Measurements from ENCODE around the gene FAM240B. TPM values are rescaled to one million over a fixed set of nuclear protein-coding genes. Genes with fewer than 3 reads are reported as not detected.
A peak's percentile ranks its signal among the peaks of the same experiment; 100 is the strongest.

The FAM240B gene
- total RNA-seq, 4 donors from 2014 or later: not detected

DNA sequence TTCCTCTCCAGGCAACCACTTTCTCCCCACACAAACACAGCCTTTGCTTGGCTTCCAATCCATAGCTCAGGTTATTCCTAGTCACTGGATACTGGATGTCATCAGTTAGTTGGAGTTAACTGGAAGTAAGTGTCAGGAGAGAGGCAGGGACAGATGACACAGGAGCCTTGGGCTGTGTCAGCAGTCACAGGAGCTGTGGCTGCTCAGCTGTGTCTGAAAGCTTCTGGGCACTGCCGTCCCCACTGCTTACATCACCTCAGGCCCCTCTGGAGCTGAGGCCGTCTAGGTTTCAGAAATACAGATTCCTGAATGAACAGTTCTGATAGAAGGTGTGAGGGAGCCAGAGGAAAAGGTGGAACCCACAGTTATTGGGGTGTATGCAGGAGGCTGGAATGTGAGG, 17.3 kb upstream of the FAM240B start:
- Histone ChIP-seq H3K9me3 (no peaks in the 10 kb centered on the region), H3K27ac (no peak overlapping the region), H3K4me1 (peaks cover 0 to 4% of the 10 kb centered on the region in 2 donors), H3K4me3 (replicated peaks in 1 of 3) (no peak overlapping the region), H3K27me3 (no peaks in the 10 kb centered on the region), H3K36me3 (no peaks in the 10 kb centered on the region)
- intact Hi-C loops (cut with DNase I): no loop called here
- no peak for TF ChIP-seq POLR2A (IDR thresholded peaks at IDR 0.05)
- TF ChIP-seq, protein P1, sequence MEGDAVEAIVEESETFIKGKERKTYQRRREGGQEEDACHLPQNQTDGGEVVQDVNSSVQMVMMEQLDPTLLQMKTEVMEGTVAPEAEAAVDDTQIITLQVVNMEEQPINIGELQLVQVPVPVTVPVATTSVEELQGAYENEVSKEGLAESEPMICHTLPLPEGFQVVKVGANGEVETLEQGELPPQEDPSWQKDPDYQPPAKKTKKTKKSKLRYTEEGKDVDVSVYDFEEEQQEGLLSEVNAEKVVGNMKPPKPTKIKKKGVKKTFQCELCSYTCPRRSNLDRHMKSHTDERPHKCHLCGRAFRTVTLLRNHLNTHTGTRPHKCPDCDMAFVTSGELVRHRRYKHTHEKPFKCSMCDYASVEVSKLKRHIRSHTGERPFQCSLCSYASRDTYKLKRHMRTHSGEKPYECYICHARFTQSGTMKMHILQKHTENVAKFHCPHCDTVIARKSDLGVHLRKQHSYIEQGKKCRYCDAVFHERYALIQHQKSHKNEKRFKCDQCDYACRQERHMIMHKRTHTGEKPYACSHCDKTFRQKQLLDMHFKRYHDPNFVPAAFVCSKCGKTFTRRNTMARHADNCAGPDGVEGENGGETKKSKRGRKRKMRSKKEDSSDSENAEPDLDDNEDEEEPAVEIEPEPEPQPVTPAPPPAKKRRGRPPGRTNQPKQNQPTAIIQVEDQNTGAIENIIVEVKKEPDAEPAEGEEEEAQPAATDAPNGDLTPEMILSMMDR (IDR thresholded peaks at IDR 0.05): no peak
- DNase-seq: peak; percentile 37 to 72
- WGBS, 2 donors: 12 to 45% methylated on average over 2 of the region's 2 CpGs

DNA sequence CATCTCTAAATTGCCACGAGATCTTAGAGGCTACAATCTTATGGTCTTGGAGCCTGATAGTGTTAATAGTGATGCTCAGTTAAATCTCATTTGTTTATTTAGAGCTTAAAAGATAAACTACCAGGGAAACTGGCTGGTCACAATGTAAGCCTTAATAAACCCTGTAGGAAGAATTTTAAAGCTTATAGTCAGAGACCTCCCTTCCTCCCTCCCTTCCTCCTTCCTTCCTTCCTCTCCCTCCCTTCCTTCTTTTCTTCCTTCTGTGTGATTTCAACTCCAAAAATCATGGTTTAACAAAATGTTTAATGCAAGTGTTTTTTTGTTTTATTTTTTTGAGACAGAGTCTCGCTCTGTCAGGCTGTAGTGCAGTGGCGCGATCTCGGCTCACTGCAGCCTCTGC, 14.9 kb upstream of the FAM240B start:
- no peaks in the 10 kb centered on the region for H3K27me3 ChIP-seq
- TF ChIP-seq, protein P1 (IDR thresholded peaks at IDR 0.05): no peak
- TF ChIP-seq POLR2A (IDR thresholded peaks at IDR 0.05): no peak
- 93 to 95% methylated on average over 5 of the region's 5 CpGs for WGBS, 2 donors
- intact Hi-C loops (cut with DNase I): no loop called here
- H3K9me3 ChIP-seq: no peaks in the 10 kb centered on the region
- H3K27ac ChIP-seq: no peak overlapping the region
- no peak for DNase-seq
- H3K4me3 ChIP-seq (replicated peaks in 1 of 3): no peak overlapping the region
- peaks cover 0 to 4% of the 10 kb centered on the region in 2 donors for H3K4me1 ChIP-seq
- no peaks in the 10 kb centered on the region for H3K36me3 ChIP-seq

- TF ChIP-seq, protein P1 (IDR thresholded peaks at IDR 0.05): no peak
- no peak for TF ChIP-seq POLR2A (IDR thresholded peaks at IDR 0.05)
- H3K9me3 ChIP-seq: no peaks in the 10 kb centered on the region
- H3K4me3 ChIP-seq (replicated peaks in 1 of 3): no peak overlapping the region
- H3K36me3 ChIP-seq: no peaks in the 10 kb centered on the region
- no peak overlapping the region for H3K27ac ChIP-seq
- intact Hi-C loops (cut with DNase I): no loop called here
- 87 to 94% methylated on average over 3 to 5 of the region's 7 CpGs for WGBS, 2 donors
- H3K4me1 ChIP-seq: peaks cover 0 to 4% of the 10 kb centered on the region in 2 donors
- DNase-seq: no peak
- no peaks in the 10 kb centered on the region for H3K27me3 ChIP-seq
These were observed 13.6 kb upstream of the FAM240B start for GRCh38 chr9:38733503-38733902.

DNA sequence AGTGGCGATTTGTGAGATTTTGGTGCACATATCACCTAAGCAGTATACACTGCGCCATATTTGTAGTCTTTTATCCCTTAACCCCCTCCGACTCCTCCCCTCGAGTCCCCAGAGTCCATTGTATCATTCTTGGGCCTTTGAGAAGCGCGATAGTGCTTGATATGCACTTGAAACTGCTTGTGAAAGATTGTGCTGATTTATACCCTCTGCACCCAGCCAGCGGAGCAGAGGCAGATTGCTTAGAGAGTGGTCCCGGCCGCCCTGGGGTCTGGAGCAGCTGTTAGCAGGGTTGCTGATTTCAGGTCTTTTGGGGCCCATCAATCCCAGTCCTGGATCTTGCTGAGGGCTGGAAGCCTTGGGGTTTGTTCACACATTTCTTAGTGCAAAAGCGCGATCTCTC, 13.0 kb upstream of the FAM240B start:
- peak in 1 of 2 donors; percentile 11 for DNase-seq
- intact Hi-C loops (cut with DNase I): no loop called here
- H3K4me1 ChIP-seq: peaks cover 0 to 4% of the 10 kb centered on the region in 2 donors
- no peaks in the 10 kb centered on the region for H3K36me3 ChIP-seq
- no peaks in the 10 kb centered on the region for H3K9me3 ChIP-seq
- H3K27ac ChIP-seq: no peak overlapping the region
- no peak overlapping the region for H3K4me3 ChIP-seq (replicated peaks in 1 of 3)
- H3K27me3 ChIP-seq: no peaks in the 10 kb centered on the region
- no peak for TF ChIP-seq POLR2A (IDR thresholded peaks at IDR 0.05)
- TF ChIP-seq, protein P1 (IDR thresholded peaks at IDR 0.05): no peak
- 63 to 71% methylated on average over 9 to 11 of the region's 11 CpGs for WGBS, 2 donors

DNA sequence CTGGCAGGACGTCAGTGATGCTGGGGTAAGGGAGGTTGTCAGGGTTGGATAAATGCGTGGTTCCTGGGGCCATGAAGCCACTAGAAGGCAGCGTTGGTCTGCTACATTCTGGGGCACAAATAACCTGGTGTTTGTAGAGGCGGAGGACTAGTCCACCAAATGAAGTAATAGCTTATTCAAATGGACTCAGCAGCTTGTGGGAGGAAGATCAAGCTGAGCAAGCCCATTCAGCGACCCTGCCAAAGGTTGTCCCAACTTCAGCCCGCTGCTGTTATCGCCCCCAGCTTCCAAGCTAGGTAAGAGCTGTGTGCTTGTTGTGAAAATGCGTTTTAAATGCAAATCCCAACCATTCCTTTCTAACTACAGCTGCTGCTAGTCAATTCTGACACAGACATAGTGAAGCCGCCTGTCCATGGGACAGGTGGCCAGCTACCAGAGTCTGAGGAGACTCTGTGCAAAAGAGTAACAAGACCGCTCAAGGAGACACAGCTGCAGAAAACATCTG, 7.6 kb upstream of the FAM240B start:
- intact Hi-C loops (cut with DNase I): no loop called here
- peak; percentile 36 to 51 for DNase-seq
- Histone ChIP-seq H3K4me1 (no peaks in the 10 kb centered on the region), H3K27ac (no peak overlapping the region), H3K4me3 (replicated peaks in 1 of 3) (no peak overlapping the region), H3K9me3 (no peaks in the 10 kb centered on the region), H3K36me3 (no peaks in the 10 kb centered on the region), H3K27me3 (no peaks in the 10 kb centered on the region)
- 30 to 50% methylated on average over 10 of the region's 10 CpGs for WGBS, 2 donors
- TF ChIP-seq, protein P1 (IDR thresholded peaks at IDR 0.05): peak in 3 of 6 experiments; percentile 58 to 61 (median 58)
- no peak for TF ChIP-seq POLR2A (IDR thresholded peaks at IDR 0.05)
